Stimulated activated CD8-positive, alpha-beta memory T cell treated with anti-CD3 and anti-CD28 coated beads, Interleukin-12 subunit alpha, Interleukin-12 subunit beta, amount 100 ng/mL, for 24 hours (primary cell): ENCODE results near the gene RNF167.

Experiments used
- DNase-seq: peaks from one replicate; pipeline ENCODE4 v3.0.0-alpha.2; 2020; ENCODE audit errors: extremely low read depth

RNF167 gene

GRCh38 chr17:4939796-4940554 lies at the start of gene RNF167, which contains the start of gene SLC25A11:
RNF167 (plus strand) TSS chr17:4940268; CDS start chr17:4940910, 642 bp downstream.
SLC25A11 (minus strand) TSS chr17:4940046; CDS start chr17:4939910, 136 bp downstream.
- DNase-seq, result peak; percentile 84

DNA sequence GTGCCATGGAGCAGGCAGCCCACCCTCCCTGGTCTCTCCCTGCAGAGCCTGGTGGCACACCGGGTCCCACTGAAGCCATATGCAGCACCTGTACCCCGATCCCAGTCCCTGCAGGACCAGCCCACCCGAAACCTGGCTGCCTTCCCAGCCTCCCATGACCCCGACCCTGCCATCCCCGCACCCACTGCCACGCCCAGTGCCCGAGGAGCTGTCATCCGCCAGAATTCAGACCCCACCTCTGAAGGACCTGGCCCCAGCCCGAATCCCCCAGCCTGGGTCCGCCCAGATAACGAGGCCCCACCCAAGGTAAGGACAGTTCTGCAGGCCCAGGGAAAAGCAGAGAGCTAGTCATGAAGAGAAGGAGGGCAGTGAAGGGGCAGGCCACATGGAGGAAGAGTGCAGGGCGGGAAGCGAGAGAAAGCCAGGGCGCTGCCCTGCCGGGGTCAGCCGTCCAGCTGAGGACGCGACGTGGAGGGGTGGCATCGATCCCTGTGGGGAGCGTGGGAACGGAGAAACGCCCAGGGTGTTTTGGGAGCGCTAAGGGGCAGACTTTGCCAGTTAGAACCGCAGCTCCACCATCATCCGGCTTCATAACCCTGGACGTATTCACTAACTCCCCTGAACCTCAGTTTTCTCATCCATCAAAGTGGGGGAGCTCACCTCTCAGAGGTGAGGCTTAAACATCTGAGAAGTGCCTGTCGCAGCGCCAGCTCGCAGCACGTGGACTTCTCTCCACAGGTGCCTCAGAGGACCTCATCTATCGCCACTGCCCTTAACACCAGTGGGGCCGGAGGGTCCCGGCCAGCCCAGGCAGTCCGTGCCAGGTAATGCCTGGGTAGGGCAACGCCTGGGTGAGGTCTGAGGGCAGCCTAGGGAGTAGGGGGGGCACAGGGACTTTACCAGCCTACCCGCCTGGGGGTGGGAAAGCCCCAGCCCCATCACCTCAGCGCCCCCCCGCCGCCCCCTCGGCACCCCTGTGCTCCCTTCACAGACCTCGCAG lies 48.4 kb upstream of the RNF167 start:
- DNase-seq, result no peak

- no peak for DNase-seq
These were observed 47.4 kb upstream of the RNF167 start for GRCh38 chr17:4892499-4893221.

DNA sequence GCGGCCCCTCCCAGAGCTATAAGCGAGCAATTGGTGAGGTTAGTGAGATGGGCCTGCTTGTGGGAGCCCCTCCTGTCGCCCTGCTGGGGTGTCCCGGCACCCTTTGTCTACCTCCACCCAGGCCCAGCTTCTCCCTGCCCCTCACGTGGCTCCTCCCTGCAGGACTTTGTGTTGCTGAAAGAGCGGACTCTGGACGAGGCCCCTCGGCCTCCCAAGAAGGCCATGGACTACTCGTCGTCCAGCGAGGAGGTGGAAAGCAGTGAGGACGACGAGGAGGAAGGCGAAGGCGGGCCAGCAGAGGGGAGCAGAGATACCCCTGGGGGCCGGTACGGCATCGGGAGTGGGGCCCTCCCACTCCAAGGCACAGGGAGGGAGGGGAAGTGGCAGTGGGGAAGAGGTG lies 46.8 kb upstream of the RNF167 start:
- no peak for DNase-seq

DNA sequence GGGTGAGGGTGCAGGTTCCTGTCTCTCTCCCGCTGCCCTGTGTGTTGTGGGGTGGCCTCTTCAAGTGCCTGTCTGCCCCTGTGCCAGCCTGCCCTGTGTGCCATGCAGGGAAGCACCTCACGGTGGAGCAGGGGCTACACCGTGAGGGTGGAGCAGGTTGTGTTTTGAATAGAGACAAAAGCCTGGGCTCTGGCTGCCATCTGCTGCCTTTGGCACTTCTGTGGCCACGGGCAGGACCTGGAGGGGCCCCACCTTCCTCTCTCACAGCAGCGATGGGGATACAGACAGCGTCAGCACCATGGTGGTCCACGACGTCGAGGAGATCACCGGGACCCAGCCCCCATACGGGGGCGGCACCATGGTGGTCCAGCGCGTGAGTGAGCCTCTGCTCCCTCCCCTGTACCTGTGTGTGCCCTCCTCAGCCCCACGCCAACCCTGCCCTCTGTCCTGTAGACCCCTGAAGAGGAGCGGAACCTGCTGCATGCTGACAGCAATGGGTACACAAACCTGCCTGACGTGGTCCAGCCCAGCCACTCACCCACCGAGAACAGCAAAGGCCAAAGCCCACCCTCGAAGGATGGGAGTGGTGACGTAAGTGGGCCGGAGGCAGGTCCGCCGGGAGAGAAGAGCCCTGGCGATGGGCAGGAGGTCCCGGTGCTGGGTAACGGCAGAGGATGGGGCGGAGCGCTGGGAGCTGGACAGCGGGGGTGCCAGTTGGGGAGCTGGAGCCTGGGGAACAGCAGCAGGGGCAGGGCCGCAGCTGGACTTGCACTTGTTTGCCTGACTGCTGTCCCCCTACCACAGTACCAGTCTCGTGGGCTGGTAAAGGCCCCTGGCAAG lies 46.1 kb upstream of the RNF167 start:
- no peak for DNase-seq

DNA sequence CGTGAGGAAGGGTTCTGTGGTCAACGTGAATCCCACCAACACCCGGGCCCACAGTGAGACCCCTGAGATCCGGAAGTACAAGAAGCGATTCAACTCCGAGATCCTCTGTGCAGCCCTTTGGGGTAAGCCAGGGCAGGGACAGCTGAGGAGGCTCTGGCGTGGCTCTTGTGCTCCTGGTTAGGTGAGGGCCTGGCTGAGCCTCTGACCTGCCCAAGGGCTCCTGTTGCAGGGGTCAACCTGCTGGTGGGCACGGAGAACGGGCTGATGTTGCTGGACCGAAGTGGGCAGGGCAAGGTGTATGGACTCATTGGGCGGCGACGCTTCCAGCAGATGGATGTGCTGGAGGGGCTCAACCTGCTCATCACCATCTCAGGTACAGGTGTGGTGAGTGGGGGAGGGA lies 44.9 kb upstream of the RNF167 start:
- DNase-seq, result no peak

GRCh38 chr17:4895657-4896331 lies 44.3 kb upstream of the RNF167 start:
- DNase-seq, result no peak

DNA sequence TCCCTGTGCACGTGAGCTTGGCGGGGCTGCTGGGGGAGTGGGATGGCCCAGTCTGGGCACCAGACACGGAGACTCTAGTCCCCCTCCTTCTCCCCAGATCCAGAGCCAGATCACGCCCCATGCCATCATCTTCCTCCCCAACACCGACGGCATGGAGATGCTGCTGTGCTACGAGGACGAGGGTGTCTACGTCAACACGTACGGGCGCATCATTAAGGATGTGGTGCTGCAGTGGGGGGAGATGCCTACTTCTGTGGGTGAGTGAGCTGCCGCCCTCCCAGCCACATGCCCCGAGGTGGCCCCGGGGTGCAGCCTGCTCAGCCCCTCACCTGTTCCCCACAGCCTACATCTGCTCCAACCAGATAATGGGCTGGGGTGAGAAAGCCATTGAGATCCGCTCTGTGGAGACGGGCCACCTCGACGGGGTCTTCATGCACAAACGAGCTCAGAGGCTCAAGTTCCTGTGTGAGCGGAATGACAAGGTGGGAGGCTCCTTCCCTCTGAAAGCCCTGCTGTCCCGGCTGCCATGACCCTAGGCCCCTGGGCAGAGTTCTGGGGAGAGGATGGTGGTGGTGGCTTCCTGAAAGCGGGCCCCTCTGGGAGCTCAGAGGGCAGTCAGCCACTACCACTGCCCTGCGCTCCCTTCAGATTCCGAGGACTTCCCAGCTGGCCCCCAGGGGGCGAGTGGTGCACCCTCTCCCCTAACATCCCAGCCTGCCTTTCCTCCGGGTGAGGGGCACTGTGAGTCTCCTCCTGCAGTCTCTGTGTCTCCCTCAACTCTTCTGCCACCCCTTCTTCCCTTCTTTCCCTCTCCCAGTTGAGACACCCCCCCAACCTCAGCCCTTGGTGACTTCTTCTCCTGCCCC lies 43.5 kb upstream of the RNF167 start:
- no peak for DNase-seq

GRCh38 chr17:4897198-4897687 lies 42.8 kb upstream of the RNF167 start:
- no peak for DNase-seq

GRCh38 chr17:4897785-4898184 lies 42.3 kb upstream of the RNF167 start:
- no peak for DNase-seq

GRCh38 chr17:4898351-4898750 lies 41.7 kb upstream of the RNF167 start:
- no peak for DNase-seq

- DNase-seq, result no peak
These were observed 41.1 kb upstream of the RNF167 start for GRCh38 chr17:4898927-4899326.

DNA sequence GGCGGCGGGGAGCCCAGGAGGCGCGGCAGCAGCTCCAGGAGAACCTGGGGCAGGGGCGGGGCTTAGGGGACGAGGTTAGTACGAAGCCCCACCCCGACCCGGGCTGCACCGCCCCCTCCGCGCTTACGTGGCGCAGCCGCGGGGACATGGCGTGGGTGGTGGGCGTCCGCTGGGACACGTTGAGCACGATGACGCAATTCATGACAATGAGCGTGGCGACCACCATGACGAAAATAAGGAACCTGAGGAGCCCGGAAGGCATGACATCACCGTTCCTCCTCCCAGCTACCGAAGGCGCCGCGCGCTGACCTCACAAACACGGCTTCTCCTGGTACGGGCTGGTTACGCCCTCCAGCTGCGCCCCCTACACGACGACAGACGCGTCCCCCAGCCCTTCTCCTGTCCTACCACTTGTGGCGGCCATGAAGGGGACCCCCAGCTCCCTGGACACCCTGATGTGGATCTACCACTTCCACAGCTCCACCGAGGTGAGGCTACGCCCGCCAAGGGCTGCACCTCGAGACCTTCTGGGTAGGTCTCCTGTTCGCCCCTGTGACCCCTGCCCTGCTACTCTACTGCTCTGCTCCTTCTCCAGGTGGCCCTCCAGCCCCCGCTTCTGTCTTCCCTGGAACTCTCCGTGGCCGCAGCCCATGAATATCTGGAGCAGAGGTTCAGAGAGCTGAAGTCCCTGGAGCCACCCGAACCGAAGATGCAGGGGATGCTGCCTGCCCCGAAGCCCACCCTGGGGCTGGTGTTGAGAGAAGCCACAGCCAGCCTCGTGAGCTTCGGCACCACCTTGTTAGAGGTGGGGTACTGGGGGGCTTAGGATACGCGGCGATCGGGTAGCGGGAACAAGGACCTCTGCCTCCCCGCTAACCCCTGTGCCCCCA lies 40.5 kb upstream of the RNF167 start, which contains the start of gene C17orf107:
Gene C17orf107 (plus strand): TSS at position 196 of the 890 bp plus-strand sequence. CDS start 227 bp downstream, at position 423.
- peak; percentile 90 for DNase-seq

DNA sequence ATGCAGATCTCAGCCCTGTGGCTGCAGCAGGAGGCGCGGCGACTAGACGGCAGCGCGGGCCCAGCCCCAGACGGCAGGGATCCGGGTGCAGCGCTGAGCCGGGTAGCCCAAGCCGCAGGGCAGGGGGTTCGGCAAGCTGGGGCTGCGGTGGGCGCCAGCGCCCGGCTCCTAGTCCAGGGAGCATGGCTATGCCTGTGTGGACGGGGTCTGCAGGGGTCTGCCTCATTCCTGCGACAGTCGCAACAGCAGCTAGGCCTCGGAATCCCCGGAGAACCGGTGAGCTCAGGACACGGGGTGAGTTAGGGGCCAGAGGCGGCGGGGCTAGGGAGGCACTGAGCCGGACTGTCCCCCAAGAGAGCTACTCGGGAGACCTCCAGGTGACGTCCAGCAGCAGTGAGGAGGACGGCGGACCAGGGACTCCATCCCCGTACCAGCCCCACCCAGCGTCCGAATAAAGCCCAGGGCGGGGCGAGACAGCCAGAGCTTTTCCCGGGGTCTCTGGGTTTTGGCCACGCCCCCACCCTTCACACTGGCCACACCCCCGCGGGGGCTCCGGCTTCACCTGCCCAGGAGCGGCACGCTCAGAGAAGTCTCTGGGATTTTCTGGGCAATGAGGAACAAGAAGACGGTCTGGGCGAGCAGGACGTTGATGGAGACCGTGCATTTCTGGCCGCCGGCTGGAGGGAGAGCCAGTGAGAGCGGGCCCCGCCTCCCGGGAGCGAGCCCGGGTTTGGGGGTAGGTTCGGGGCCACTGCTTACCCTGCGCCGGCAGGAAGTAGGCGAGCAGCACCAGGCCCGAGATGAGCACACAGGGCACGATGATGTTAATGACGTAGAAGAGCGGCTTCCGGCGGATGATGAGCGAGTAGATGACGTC lies 39.6 kb upstream of the RNF167 start:
- no peak for DNase-seq

GRCh38 chr17:4901108-4901647 lies 38.9 kb upstream of the RNF167 start:
- DNase-seq, result no peak

DNA sequence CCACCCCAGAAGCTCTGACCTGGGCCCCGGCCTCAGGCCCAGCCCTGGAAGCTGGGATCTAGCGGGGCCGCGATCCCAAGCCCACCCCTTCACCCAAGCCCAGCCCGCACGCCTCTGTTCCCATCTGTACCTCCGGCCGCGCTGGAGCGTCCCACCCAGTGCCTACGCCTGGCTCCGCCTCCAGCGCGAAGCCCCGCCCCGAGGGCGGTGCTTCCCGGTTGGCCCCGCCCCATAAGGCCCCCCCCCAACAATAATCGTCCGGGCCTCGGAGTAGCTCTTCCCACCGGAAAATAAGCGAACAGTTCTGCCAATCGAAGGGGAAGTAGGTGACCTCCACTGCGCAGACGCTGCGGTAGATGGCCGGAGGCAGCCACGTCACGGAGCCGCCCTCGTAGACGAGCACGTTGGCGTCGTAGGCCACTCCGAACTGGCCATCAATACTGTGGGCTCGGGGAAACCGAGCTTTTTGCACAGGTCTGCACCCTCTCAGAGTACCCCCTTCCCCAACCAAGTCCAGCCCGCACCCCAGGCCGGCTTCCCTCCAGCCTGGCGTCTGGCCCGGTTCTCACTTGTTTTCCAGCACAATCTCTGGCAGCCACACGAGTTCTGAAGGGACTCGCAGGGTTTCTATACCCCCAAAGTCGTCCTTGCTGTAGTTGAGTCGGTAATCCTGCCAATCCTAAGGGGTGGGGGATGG lies 38.3 kb upstream of the RNF167 start:
- no peak for DNase-seq
